GM10248 (cell line): ENCODE results near the gene OSBPL10.
"Not testable (repeated sequence)": the region's sequence is repeated elsewhere in the genome, so short reads cannot be mapped to it uniquely, and the experiment has no call there.

Experiments used
- CTCF ChIA-PET: fragments of 300-600 bp; sonication (Branson Sonifier 250); formaldehyde crosslinking; extraction: SDS; loops from one replicate; lab custom pipeline; 2021; ENCODE audit warnings: antibody characterized with exemption; lab: Yijun Ruan, JAX
- POLR2A ChIA-PET: fragments of 350-650 bp; sonication (Branson Sonifier 250); formaldehyde crosslinking; extraction: SDS; loops from one replicate; lab custom pipeline; 2020; ENCODE audit warnings: antibody characterized with exemption; lab: Yijun Ruan, JAX
- DNase-seq: peaks from one replicate; pipeline ENCODE4 v3.0.0; 2012; ENCODE audit errors: extremely low spot score
- CTCF ChIP-seq: IDR thresholded peaks from 2 replicates; pipeline ENCODE4 v1.5.1; 2012; ENCODE audit warnings: mild to moderate bottlenecking, low read depth; ENCODE audit errors: extremely low read depth, missing control alignments, control extremely low read depth

OSBPL10 gene

GRCh38 chr3:31993843-31994242, 12.8 kb upstream of the OSBPL10 start:
- CTCF ChIA-PET, result interaction anchor here (1.6 kb wide), 1 partner anchor 23 kb away, joined by 3 read pairs; no protein-coding TSS in a partner anchor
- DNase-seq, result no peak
- no peak for TF ChIP-seq CTCF
- POLR2A ChIA-PET, result no interaction called here

GRCh38 chr3:31992995-31993394, 11.9 kb upstream of the OSBPL10 start:
- CTCF ChIA-PET, result interaction anchor here (1.6 kb wide), 1 partner anchor 22 kb away, joined by 3 read pairs; no protein-coding TSS in a partner anchor
- POLR2A ChIA-PET, DNase-seq: not testable (repeated sequence)

- ChIA-PET POLR2A (no interaction called here), CTCF (no interaction called here)
- DNase-seq, result no peak
- TF ChIP-seq CTCF, result no peak
These were observed 7.2 kb upstream of the OSBPL10 start for GRCh38 chr3:31988271-31988670.

GRCh38 chr3:31985831-31986230, 4.8 kb upstream of the OSBPL10 start:
- ChIA-PET POLR2A (no interaction called here), CTCF (interaction anchor here (1.0 to 1.6 kb wide), 2 partner anchors 10 to 12 kb away, joined by 3 read pairs; no protein-coding TSS in a partner anchor)
- TF ChIP-seq CTCF, result no peak
- no peak for DNase-seq

GRCh38 chr3:31984321-31984720, 3.3 kb upstream of the OSBPL10 start:
- ChIA-PET POLR2A (no interaction called here), CTCF (interaction anchor here (1.5 to 2.4 kb wide), 2 partner anchors 14 to 18 kb away, joined by 4 to 8 read pairs; no protein-coding TSS in a partner anchor)
- TF ChIP-seq CTCF, result no peak
- DNase-seq, result no peak

- ChIA-PET CTCF (no interaction called here), POLR2A (no interaction called here)
- DNase-seq, result peak; percentile 52
- no peak for TF ChIP-seq CTCF
These were observed 394 bp downstream of the OSBPL10 start for GRCh38 chr3:31980530-31981205.

GRCh38 chr3:31979001-31979697, 1.9 kb downstream of the OSBPL10 start:
- DNase-seq, result peak; percentile 49
- ChIA-PET CTCF (no interaction called here), POLR2A (no interaction called here)
- no peak for TF ChIP-seq CTCF
